ENCODE measurements around the gene TUBB. TPM values are rescaled to one million over a fixed set of nuclear protein-coding genes. Genes with fewer than 3 reads are reported as not detected.

TUBB gene
- polyA plus RNA-seq, 1 of the 3 experiments (the other 2 are of a cell fraction), result 1,037 TPM

- Histone ChIP-seq H3K27me3 (ENCODE audit: insufficient read depth) (no peaks in the 10 kb centered on the region), H3K4me2 (peak within 1 kb of the TSS; percentile 98), H3K27ac (ENCODE audit: low read depth in 2 of 2, low read length in 1 of 2) (peak within 1 kb of the TSS; percentile 93 to 97), H4K20me1 (ENCODE audit: insufficient read depth) (peaks cover 6% of the 10 kb centered on the region), H3K36me3 (replicated peaks in 1 of 2; ENCODE audit: control insufficient read depth in 1 of 2, insufficient read depth in 2 of 2, low read length in 1 of 2) (peaks cover 0 to 11% of the 10 kb centered on the region in 2 experiments), H3K9ac (peak within 1 kb of the TSS; percentile 97), H3K79me2 (ENCODE audit: insufficient read depth) (peaks cover 92% of the 10 kb centered on the region), H3K9me2 (no peaks in the 10 kb centered on the region), H3K4me3 (ENCODE audit: low read depth in 2 of 2, low read length in 1 of 2) (peak within 1 kb of the TSS; percentile 74 to 77), H2AFZ (ENCODE audit: low read depth) (peak within 1 kb of the TSS; percentile 49), H3K4me1 (ENCODE audit: control insufficient read depth in 1 of 2, insufficient read depth in 2 of 2, low read depth in 1 of 2, low read length in 1 of 2) (peaks cover 22 to 71% of the 10 kb centered on the region in 2 experiments; a peak in 3 of 4 replicates), H3K9me3 (no peaks in the 10 kb centered on the region), H3F3A (replicated peaks; ENCODE audit: insufficient read depth) (peaks cover 25% of the 10 kb centered on the region)
- ChIA-PET POLR2A (interaction anchor here (0.5 kb wide), 1 partner anchor 19 kb away, joined by 4 read pairs; no protein-coding TSS in a partner anchor), CTCF (interaction anchor here (0.7 to 29.8 kb wide), 2 partner anchors 37 to 203 kb away, joined by 3 to 838 read pairs; partner anchors contain the start of genes FLOT1, MDC1 and TUBB)
- DNase-seq, result peak; percentile 84
- 3% methylated on average over 11 of the region's 41 CpGs for WGBS (ENCODE audit: low lambda C conversion rate)
- TF ChIP-seq TEAD4 (IDR thresholded peaks at IDR 0.05; ENCODE audit: borderline replicate concordance, insufficient read depth) (no peak), USF1 (IDR thresholded peaks at IDR 0.05; ENCODE audit: borderline replicate concordance, low read depth) (no peak), POLR2AphosphoS5 (IDR thresholded peaks at IDR 0.05; ENCODE audit: low read depth, low read length) (peak; percentile 38; the same call in 1 of the 2 replicates)
Observed at GRCh38 chr6:30686009-30686907, 33.9 kb upstream of the TUBB start, which contains the start of gene PPP1R18. Gene PPP1R18 (minus strand): TSS chr6:30686645. CDS start chr6:30686018, 627 bp downstream.

DNA sequence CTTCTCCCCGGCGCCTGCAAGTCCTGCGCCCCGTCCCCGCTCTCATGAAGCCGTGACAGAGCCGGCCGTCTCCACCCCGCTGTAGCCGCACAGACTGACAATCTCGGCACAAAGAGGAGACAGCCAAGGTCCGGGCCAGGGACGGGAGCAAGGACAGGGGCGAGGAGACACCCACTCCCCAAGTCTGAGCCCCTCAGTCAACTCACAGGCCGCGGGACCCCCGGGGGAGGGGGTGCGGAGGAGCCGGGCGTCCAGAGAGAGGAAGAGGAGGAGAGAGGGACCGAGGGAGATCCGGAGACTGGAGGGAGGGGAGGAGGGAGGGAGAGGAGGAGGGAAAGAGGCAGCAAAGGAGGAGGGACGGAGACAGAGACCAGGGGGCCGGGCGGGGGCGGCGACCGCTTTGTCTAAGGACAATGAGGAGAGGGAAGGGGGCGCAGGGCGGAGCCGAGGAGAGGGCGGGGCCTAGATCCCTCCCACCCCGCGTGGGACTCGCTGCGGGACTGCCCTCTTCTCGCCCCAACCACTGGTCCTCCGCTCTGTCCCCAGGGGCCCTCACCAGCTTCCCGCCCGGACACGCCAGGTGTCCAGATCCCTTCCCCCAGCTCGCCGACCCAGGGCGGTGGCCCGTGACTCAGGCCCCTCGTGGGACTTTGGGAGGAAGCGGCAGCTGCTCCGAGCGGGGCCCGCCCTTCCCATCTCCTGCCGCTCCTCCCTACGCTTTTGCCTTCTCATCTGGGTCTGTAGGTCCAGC is 33.1 kb upstream of the TUBB start:
- H3K79me2 ChIP-seq (ENCODE audit: insufficient read depth), result peaks cover 84% of the 10 kb centered on the region
- H3K4me1 ChIP-seq (ENCODE audit: control insufficient read depth in 1 of 2, insufficient read depth in 2 of 2, low read depth in 1 of 2, low read length in 1 of 2), result peaks cover 17 to 66% of the 10 kb centered on the region in 2 experiments; a peak in 2 of 4 replicates
- TF ChIP-seq FOSL2 (IDR thresholded peaks at IDR 0.05; ENCODE audit: borderline replicate concordance, low read depth) (peak; percentile 54; the same call in 1 of the 2 replicates), USF1 (IDR thresholded peaks at IDR 0.05; ENCODE audit: borderline replicate concordance, low read depth) (peak; percentile 36; the same call in 1 of the 2 replicates), SIN3A (IDR thresholded peaks at IDR 0.05; ENCODE audit: borderline replicate concordance, low read depth, low read length) (peak; percentile 96), ZBTB33 (IDR thresholded peaks at IDR 0.05; ENCODE audit: borderline replicate concordance, low read depth) (0 out of 2 replicates have a peak, but pooled peaks have one; percentile 54), YY1 (IDR thresholded peaks at IDR 0.05; ENCODE audit: low read depth) (no peak), RCOR1 (IDR thresholded peaks at IDR 0.05; ENCODE audit: low read length) (no peak), SMC3 (IDR thresholded peaks at IDR 0.05; ENCODE audit: low read depth, low read length) (no peak), REST (IDR thresholded peaks at IDR 0.05; ENCODE audit: low read depth, low read length) (0 out of 2 replicates have a peak, but pooled peaks have one; percentile 48), MAX (IDR thresholded peaks at IDR 0.05; ENCODE audit: low read depth) (peak; percentile 52), USF2 (IDR thresholded peaks at IDR 0.05; ENCODE audit: borderline replicate concordance, low read depth, low read length) (no peak)

More for the DNA sequence above, 33.1 kb upstream of the TUBB start:
- POLR2A ChIA-PET, result interaction anchor here (0.9 to 1.9 kb wide), 5 partner anchors 30 to 72 kb away, joined by 3 to 10 read pairs (median 5); partner anchors contain the start of gene MDC1
- no peaks in the 10 kb centered on the region for H3K9me3 ChIP-seq
- no peaks in the 10 kb centered on the region; the same call in 1 of the 2 replicates for H4K20me1 ChIP-seq (ENCODE audit: insufficient read depth)
- peak overlapping the region; percentile 97 for H3K9ac ChIP-seq
- CTCF ChIA-PET, result interaction anchor here (2.2 to 29.8 kb wide), 3 partner anchors 8 to 36 kb away, joined by 5 to 838 read pairs (median 56); partner anchors contain the start of genes FLOT1, MDC1 and TUBB
- no peaks in the 10 kb centered on the region for H3K27me3 ChIP-seq (ENCODE audit: insufficient read depth)
- WGBS (ENCODE audit: low lambda C conversion rate), result 3% methylated on average over 34 of the region's 52 CpGs
- peak overlapping the region; percentile 74 to 77 for H3K4me3 ChIP-seq (ENCODE audit: low read depth in 2 of 2, low read length in 1 of 2)
- peaks cover 0 to 7% of the 10 kb centered on the region in 2 experiments for H3K36me3 ChIP-seq (replicated peaks in 1 of 2; ENCODE audit: control insufficient read depth in 1 of 2, insufficient read depth in 2 of 2, low read length in 1 of 2)
- H3K9me2 ChIP-seq, result no peaks in the 10 kb centered on the region
- H3F3A ChIP-seq (replicated peaks; ENCODE audit: insufficient read depth), result peaks cover 16% of the 10 kb centered on the region
- H2AFZ ChIP-seq (ENCODE audit: low read depth), result peak overlapping the region; percentile 49
- H3K4me2 ChIP-seq, result peak overlapping the region; percentile 98
- peak; percentile 93 for DNase-seq
- H3K27ac ChIP-seq (ENCODE audit: low read depth in 2 of 2, low read length in 1 of 2), result peak overlapping the region; percentile 93 to 97
